Measurements from ENCODE around the gene ABHD12. TPM values are rescaled to one million over a fixed set of nuclear protein-coding genes. Genes with fewer than 3 reads are reported as not detected.

The ABHD12 gene
- total and polyA plus RNA-seq, 2 donors (not counting 3 experiments of a cell fraction or from before 2014, with no cell fraction given): 19.2 to 36.0 TPM

GRCh38 chr20:25292176-25292891 is 98.3 kb downstream of the ABHD12 start:
- BruUV-seq (replicated peaks): no TSS peak
- no peaks in the 10 kb centered on the region for H3K27me3 ChIP-seq (ENCODE audit: control insufficient read depth in 2 of 2, insufficient read depth in 2 of 2, low read length in 2 of 2)
- no peak overlapping the region for H2AFZ ChIP-seq (ENCODE audit: low read depth, low read length)
- no peaks in the 10 kb centered on the region for H3K79me2 ChIP-seq (ENCODE audit: control insufficient read depth, insufficient read depth, low read length)
- H3K27ac ChIP-seq (ENCODE audit: insufficient read depth, low read depth, low read length): no peak overlapping the region
- no peak overlapping the region for H3K4me2 ChIP-seq (ENCODE audit: insufficient read depth, low read length)
- no peaks in the 10 kb centered on the region for H4K20me1 ChIP-seq (replicated peaks; ENCODE audit: control insufficient read depth, extremely low read depth, insufficient read depth, low read length)
- dilution Hi-C loops (cut with MboI; ENCODE audit: extremely low pct_ligation_motif_present, low sequenced_read_pairs): no loop called here
- H3K4me1 ChIP-seq (ENCODE audit: control insufficient read depth, extremely low read depth, insufficient read depth, low read length): no peaks in the 10 kb centered on the region
- POLR2A ChIA-PET: no interaction called here
- H3K9me3 ChIP-seq (replicated peaks; ENCODE audit: control insufficient read depth, insufficient read depth, low read length): no peaks in the 10 kb centered on the region
- TF ChIP-seq MAX (IDR thresholded peaks at IDR 0.05; ENCODE audit: insufficient read depth, insufficient read length) (no peak), MYC (IDR thresholded peaks at IDR 0.05; ENCODE audit: low read depth, low read length) (no peak), GATA2 (IDR thresholded peaks at IDR 0.05; ENCODE audit: insufficient read depth, insufficient read length, low read depth, low read length) (no peak), FOS (IDR thresholded peaks at IDR 0.05; ENCODE audit: borderline replicate concordance, insufficient read depth, low read length) (no peak), POLR2A (IDR thresholded peaks at IDR 0.05; ENCODE audit: low read depth, low read length) (no peak), JUN (IDR thresholded peaks at IDR 0.05; ENCODE audit: borderline replicate concordance, insufficient read depth, insufficient read length, low read depth) (no peak), CTCF (IDR thresholded peaks at IDR 0.05; ENCODE audit: extremely low read depth in 1 of 2, insufficient read depth in 1 of 2, low read depth in 1 of 2, low read length in 2 of 2) (no peak), POLR2AphosphoS5 (IDR thresholded peaks at IDR 0.05; ENCODE audit: insufficient read depth, low read depth, low read length) (no peak), EZH2 (IDR thresholded peaks at IDR 0.05; ENCODE audit: borderline replicate concordance, low read depth, low read length, severe bottlenecking) (no peak)
- peaks cover 3 to 23% of the 10 kb centered on the region in 2 experiments for H3K36me3 ChIP-seq (ENCODE audit: control insufficient read depth in 2 of 2, extremely low read depth in 1 of 2, insufficient read depth in 2 of 2, low read length in 2 of 2)
- H3K9ac ChIP-seq (replicated peaks; ENCODE audit: extremely low read depth, insufficient read depth, low read length): no peak overlapping the region
- DNase-seq (ENCODE audit: low read depth, low spot score) (no peak), FAIRE-seq (no peak)
- intact Hi-C loops (cut with micrococcal nuclease): no loop called here
- no peak overlapping the region for H3K4me3 ChIP-seq (replicated peaks in 1 of 3; ENCODE audit: insufficient read depth in 1 of 3, low read depth in 1 of 3, low read length in 3 of 3)
- no peaks in the 10 kb centered on the region for H3K9me1 ChIP-seq (replicated peaks; ENCODE audit: control insufficient read depth, extremely low read depth, insufficient read depth, low read length)
- CTCF ChIA-PET: interaction anchor here (1.0 to 5.0 kb wide), 2 partner anchors 20 to 106 kb away, joined by 3 to 104 read pairs; no protein-coding TSS in a partner anchor
